Stimulated activated CD4-positive, alpha-beta T cell treated with anti-CD3 and anti-CD28 coated beads, Interleukin-12 subunit alpha, Interleukin-12 subunit beta, amount 100 ng/mL, for 24 hours (primary cell): ENCODE data around the gene CLIC5.

Experiments
- DNase-seq, 2 experiments: peaks; one replicate each; pipeline ENCODE4 v3.0.0-alpha.2; 2020; ENCODE audit warnings: low read depth in 2 of 2

The CLIC5 gene

GRCh38 chr6:45892196-45892595 lies 123.5 kb downstream of the CLIC5 start:
- no peak for DNase-seq

- no peak for DNase-seq
Observed at GRCh38 chr6:45886776-45887175, 128.9 kb downstream of the CLIC5 start.

GRCh38 chr6:45884336-45884735 lies 131.3 kb downstream of the CLIC5 start:
- no peak for DNase-seq

- no peak for DNase-seq
Observed at GRCh38 chr6:45882671-45883070, 133.0 kb downstream of the CLIC5 start.

GRCh38 chr6:45881705-45882467 lies 133.8 kb downstream of the CLIC5 start:
- no peak for DNase-seq

- no peak for DNase-seq
Observed at GRCh38 chr6:45880676-45881075, 135.0 kb downstream of the CLIC5 start.

- DNase-seq = no peak
Observed at GRCh38 chr6:45880159-45880558, 135.5 kb downstream of the CLIC5 start.

GRCh38 chr6:45877970-45878590 lies 137.6 kb downstream of the CLIC5 start:
- no peak for DNase-seq

GRCh38 chr6:45872827-45873365 lies 142.8 kb downstream of the CLIC5 start:
- DNase-seq = no peak

- DNase-seq = no peak
Observed at GRCh38 chr6:45870531-45870930, 145.1 kb downstream of the CLIC5 start.

GRCh38 chr6:45864651-45865050 lies 151.0 kb downstream of the CLIC5 start:
- no peak for DNase-seq

GRCh38 chr6:45858691-45859090 lies 157.0 kb downstream of the CLIC5 start:
- DNase-seq = no peak

- no peak for DNase-seq
Observed at GRCh38 chr6:45857827-45858226, 157.8 kb downstream of the CLIC5 start.

GRCh38 chr6:45855642-45856394 lies 159.8 kb downstream of the CLIC5 start:
- no peak for DNase-seq

GRCh38 chr6:45854149-45854742 lies 161.4 kb downstream of the CLIC5 start:
- no peak for DNase-seq

GRCh38 chr6:45851034-45851400 lies 164.6 kb downstream of the CLIC5 start:
- no peak for DNase-seq

GRCh38 chr6:45850378-45851033 lies 165.2 kb downstream of the CLIC5 start:
- DNase-seq = no peak

GRCh38 chr6:45845567-45845966 lies 170.1 kb downstream of the CLIC5 start:
- DNase-seq = no peak

- DNase-seq = no peak
Observed at GRCh38 chr6:45844986-45845385, 170.7 kb downstream of the CLIC5 start.

GRCh38 chr6:45843848-45844521 lies 171.7 kb downstream of the CLIC5 start:
- no peak for DNase-seq

GRCh38 chr6:45841062-45841461 lies 174.6 kb downstream of the CLIC5 start:
- DNase-seq = no peak
